WTC11 (cell line): ENCODE measurements around the gene TTLL10. TPM values are rescaled to one million over a fixed set of nuclear protein-coding genes. Genes with fewer than 3 reads are reported as not detected.

Experiments
- ATAC-seq: fragments of 200-7000 bp; cut with Tn5 transposase; 2 replicates; pipeline ENCODE4 v1.10.0; 2021; ENCODE audit warnings: mild to moderate bottlenecking, moderate library complexity
- CTCF ChIA-PET: fragments of 300-600 bp; sonication (Branson Sonifier 250); formaldehyde crosslinking; loops from one replicate; lab custom pipeline; 2021; ENCODE audit warnings: antibody characterized with exemption; lab: Charles Lee
- POLR2A ChIA-PET: fragments of 350-600 bp; sonication (Branson Sonifier 250); formaldehyde crosslinking; loops from one replicate; lab custom pipeline; 2021; ENCODE audit warnings: antibody characterized with exemption; lab: Charles Lee
- DNase-seq: peaks from one replicate; pipeline ENCODE4 v3.0.0; 2021; ENCODE audit warnings: low spot score
- H3K27ac Mint-ChIP-seq: 2 replicates; pipeline ENCODE4 v1.8.0; 2021; ENCODE audit warnings: mixed read lengths
- H3K27me3 Mint-ChIP-seq: 2 replicates; pipeline ENCODE4 v1.8.0; 2021; ENCODE audit warnings: low read depth, mild to moderate bottlenecking, moderate library complexity, mixed read lengths
- H3K36me3 Mint-ChIP-seq: 2 replicates; pipeline ENCODE4 v1.8.0; 2021; ENCODE audit warnings: mixed read lengths
- H3K4me1 Mint-ChIP-seq: 2 replicates; pipeline ENCODE4 v1.8.0; 2022; ENCODE audit warnings: mixed read lengths
- H3K4me3 Mint-ChIP-seq: 2 replicates; pipeline ENCODE4 v1.8.0; 2021; ENCODE audit warnings: mild to moderate bottlenecking, moderate library complexity, mixed read lengths
- H3K9me3 Mint-ChIP-seq: 2 replicates; pipeline ENCODE4 v1.8.0; 2021; ENCODE audit warnings: mixed read lengths
- ATF6 ChIP-seq: sonication (generic); formaldehyde crosslinking; IDR thresholded peaks from 2 replicates; pipeline ENCODE4 v1.8.1; 2023; ENCODE audit warnings: mild to moderate bottlenecking, missing genetic modification reagents
- E2F5 ChIP-seq: sonication (generic); formaldehyde crosslinking; IDR thresholded peaks from 2 replicates; pipeline ENCODE4 v1.8.1; 2022; ENCODE audit warnings: mild to moderate bottlenecking, moderate library complexity, missing genetic modification reagents
- ELF4 ChIP-seq: sonication (generic); formaldehyde crosslinking; IDR thresholded peaks from 2 replicates; pipeline ENCODE4 v1.8.1; 2022; ENCODE audit warnings: low read depth, mild to moderate bottlenecking, moderate library complexity, missing genetic modification reagents
- FOXJ3 ChIP-seq: sonication (generic); formaldehyde crosslinking; IDR thresholded peaks from 2 replicates; pipeline ENCODE4 v1.9.0; 2021; ENCODE audit warnings: missing genetic modification reagents, mild to moderate bottlenecking, borderline replicate concordance
- FOXP4 ChIP-seq: sonication (generic); formaldehyde crosslinking; IDR thresholded peaks from 2 replicates; pipeline ENCODE4 v1.8.0; 2022; ENCODE audit warnings: mild to moderate bottlenecking, missing genetic modification reagents
- GTF2I ChIP-seq: fragments of 250-450 bp; sonication (Bioruptor Pico); conservative IDR thresholded peaks from 2 replicates; pipeline ENCODE4 v1.4.0; 2021; ENCODE audit warnings: mild to moderate bottlenecking
- HMGXB4 ChIP-seq: sonication (generic); formaldehyde crosslinking; IDR thresholded peaks from 2 replicates; pipeline ENCODE4 v1.8.1; 2023; ENCODE audit warnings: mild to moderate bottlenecking, moderate library complexity, missing genetic modification reagents
- KAT7 ChIP-seq: sonication (generic); formaldehyde crosslinking; IDR thresholded peaks from 2 replicates; pipeline ENCODE4 v1.8.1; 2023; ENCODE audit warnings: missing genetic modification reagents, mild to moderate bottlenecking, borderline replicate concordance
- MXD4 ChIP-seq: fragments of 250-450 bp; sonication (Bioruptor Pico); IDR thresholded peaks from 2 replicates; pipeline ENCODE4 v1.8.0; 2021; ENCODE audit warnings: mild to moderate bottlenecking, moderate library complexity, borderline replicate concordance
- NR2C2 ChIP-seq: sonication (generic); formaldehyde crosslinking; IDR thresholded peaks from 2 replicates; pipeline ENCODE4 v1.8.0; 2022; ENCODE audit warnings: mild to moderate bottlenecking, missing genetic modification reagents
- OVOL2 ChIP-seq: fragments of 250-450 bp; sonication (Bioruptor Pico); IDR thresholded peaks from 2 replicates; pipeline ENCODE4 v1.9.0; 2021; ENCODE audit warnings: mild to moderate bottlenecking, borderline replicate concordance
- PRRX2 ChIP-seq: fragments of 250-450 bp; sonication (Bioruptor Pico); IDR thresholded peaks from 2 replicates; pipeline ENCODE4 v1.8.0; 2021; ENCODE audit warnings: mild to moderate bottlenecking
- SMAD4 ChIP-seq: sonication (generic); formaldehyde crosslinking; IDR thresholded peaks from 2 replicates; pipeline ENCODE4 v1.8.0; 2022; ENCODE audit warnings: mild to moderate bottlenecking, missing genetic modification reagents
- SOX15 ChIP-seq: fragments of 250-450 bp; sonication (Bioruptor Pico); IDR thresholded peaks from 2 replicates; pipeline ENCODE4 v1.9.0; 2021; ENCODE audit warnings: mild to moderate bottlenecking
- TCF7 ChIP-seq: sonication (generic); formaldehyde crosslinking; IDR thresholded peaks from 2 replicates; pipeline ENCODE4 v1.8.0; 2022; ENCODE audit warnings: mild to moderate bottlenecking, low read depth, missing genetic modification reagents, moderate library complexity
- TEAD1 ChIP-seq: sonication (generic); formaldehyde crosslinking; IDR thresholded peaks from 2 replicates; pipeline ENCODE4 v1.8.0; 2022; ENCODE audit warnings: mild to moderate bottlenecking, missing genetic modification reagents
- TEAD4 ChIP-seq: sonication (generic); formaldehyde crosslinking; IDR thresholded peaks from 2 replicates; pipeline ENCODE4 v1.8.0; 2022; ENCODE audit warnings: mild to moderate bottlenecking, missing genetic modification reagents
- ZNF121 ChIP-seq: sonication (generic); formaldehyde crosslinking; IDR thresholded peaks from 2 replicates; pipeline ENCODE4 v1.8.0; 2023; ENCODE audit warnings: missing genetic modification reagents
- ZNF138 ChIP-seq: sonication (generic); formaldehyde crosslinking; conservative IDR thresholded peaks from 2 replicates; pipeline ENCODE4 v1.8.1; 2022; ENCODE audit warnings: mild to moderate bottlenecking, moderate library complexity, missing genetic modification reagents
- ZNF317 ChIP-seq: sonication (generic); formaldehyde crosslinking; IDR thresholded peaks from 2 replicates; pipeline ENCODE4 v1.8.1; 2023; ENCODE audit warnings: low read depth, mild to moderate bottlenecking, moderate library complexity, missing genetic modification reagents, borderline replicate concordance
- ZNF423 ChIP-seq: fragments of 250-450 bp; sonication (Bioruptor Pico); IDR thresholded peaks from 2 replicates; pipeline ENCODE4 v2.1.2; 2022; ENCODE audit warnings: mild to moderate bottlenecking, moderate library complexity
- ZNF512 ChIP-seq: sonication (generic); formaldehyde crosslinking; IDR thresholded peaks from 2 replicates; pipeline ENCODE4 v1.8.1; 2022; ENCODE audit warnings: missing genetic modification reagents, borderline replicate concordance
- total RNA-seq: library from RNA; stranded (reverse); gene quantifications from 3 replicates; pipeline ENCODE4 v1.2.3, GENCODE V29; 2021

The TTLL10 gene
- total RNA-seq, 1 experiment from 2014 or later: 1.1 TPM

- TF ChIP-seq ZNF512 (CRISPR knock-in tag) (no peak), FOXP4 (CRISPR knock-in tag) (no peak), SMAD4 (CRISPR knock-in tag) (no peak), PRRX2 (CRISPR knock-in tag) (no peak), E2F5 (CRISPR knock-in tag) (no peak), SOX15 (CRISPR knock-in tag) (no peak), OVOL2 (CRISPR knock-in tag) (no peak), TCF7 (CRISPR knock-in tag) (no peak), FOXJ3 (CRISPR knock-in tag) (no peak), HMGXB4 (CRISPR knock-in tag) (no peak), TEAD1 (no peak)
Measured at GRCh38 chr1:1221887-1222574, 48.4 kb downstream of the TTLL10 start (continued).

GRCh38 chr1:1222575-1223225, 49.0 kb downstream of the TTLL10 start:
- ChIA-PET POLR2A (no interaction called here), CTCF (no interaction called here)
- Mint-ChIP-seq H3K27ac (peak overlapping the region; percentile 74; the same call in 1 of the 2 replicates), H3K36me3 (peaks cover 17% of the 10 kb centered on the region), H3K27me3 (no peaks in the 10 kb centered on the region), H3K4me3 (no peak overlapping the region), H3K9me3 (no peaks in the 10 kb centered on the region), H3K4me1 (no peaks in the 10 kb centered on the region)
- ATAC-seq (no peak), DNase-seq (no peak)
- no peak for TF ChIP-seq ZNF138 (CRISPR knock-in tag)
- TF ChIP-seq TEAD1: no peak
- no peak for TF ChIP-seq HMGXB4 (CRISPR knock-in tag)
- TF ChIP-seq, all 79 proteins: peak for 0

- TF ChIP-seq ELF4 (CRISPR knock-in tag) (no peak), NR2C2 (no peak), TEAD4 (CRISPR knock-in tag) (no peak), GTF2I (CRISPR knock-in tag) (no peak), ZNF423 (CRISPR knock-in tag) (no peak), ZNF121 (CRISPR knock-in tag) (no peak; the same call in 1 of the 2 replicates), MXD4 (no peak), ATF6 (CRISPR knock-in tag) (no peak), ZNF317 (CRISPR knock-in tag) (no peak), KAT7 (CRISPR knock-in tag) (no peak)
- Mint-ChIP-seq H3K4me1 (no peaks in the 10 kb centered on the region), H3K9me3 (no peaks in the 10 kb centered on the region), H3K4me3 (no peak overlapping the region), H3K36me3 (peaks cover 17% of the 10 kb centered on the region), H3K27ac (peak overlapping the region; percentile 43), H3K27me3 (no peaks in the 10 kb centered on the region)
- CTCF ChIA-PET: no interaction called here
- POLR2A ChIA-PET: no interaction called here
- ATAC-seq (no peak), DNase-seq (no peak)
Measured at GRCh38 chr1:1223321-1223720, 49.6 kb downstream of the TTLL10 start.
